Mesenteric fat pad (tissue), 1 donor: Measurements from ENCODE around the gene SAP30BP. TPM values are rescaled to one million over a fixed set of nuclear protein-coding genes. Genes with fewer than 3 reads are reported as not detected.

Source experiments
- DNase-seq: peaks from one replicate; pipeline ENCODE4 v3.0.0-alpha.2; 2020; ENCODE audit warnings: low spot score
- total RNA-seq: library from RNA; stranded (reverse); fragmentation: NEBNext Ultra II Directional; extraction: Animal tissue kit (Norgen Biotek cat#: 25700); gene quantifications from one replicate; pipeline ENCODE4 v1.2.1, GENCODE V29; 2021
- donor health status: DM: yes; HTN: yes; CAD: no.

The SAP30BP gene
- total RNA-seq, 1 donor from 2014 or later: 86.0 TPM

DNA sequence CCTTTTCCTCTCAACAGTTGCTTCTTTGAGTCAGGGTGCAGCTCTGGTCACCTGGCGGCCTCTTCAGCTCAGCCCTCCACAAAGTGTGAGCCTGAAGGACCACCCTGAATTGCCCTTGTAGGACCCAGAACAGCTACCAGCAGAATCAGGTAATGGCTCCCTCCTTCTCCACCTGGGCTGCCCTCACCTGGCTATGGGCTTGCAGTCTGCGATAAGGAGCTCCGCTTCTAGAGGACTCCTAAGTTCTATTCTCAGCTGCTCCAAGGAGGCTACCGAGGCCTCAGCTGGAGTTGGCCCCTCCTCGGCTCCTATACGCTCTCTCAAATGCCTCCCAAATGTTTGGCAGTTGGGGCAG, 20.5 kb upstream of the SAP30BP start:
- no peak for DNase-seq

DNA sequence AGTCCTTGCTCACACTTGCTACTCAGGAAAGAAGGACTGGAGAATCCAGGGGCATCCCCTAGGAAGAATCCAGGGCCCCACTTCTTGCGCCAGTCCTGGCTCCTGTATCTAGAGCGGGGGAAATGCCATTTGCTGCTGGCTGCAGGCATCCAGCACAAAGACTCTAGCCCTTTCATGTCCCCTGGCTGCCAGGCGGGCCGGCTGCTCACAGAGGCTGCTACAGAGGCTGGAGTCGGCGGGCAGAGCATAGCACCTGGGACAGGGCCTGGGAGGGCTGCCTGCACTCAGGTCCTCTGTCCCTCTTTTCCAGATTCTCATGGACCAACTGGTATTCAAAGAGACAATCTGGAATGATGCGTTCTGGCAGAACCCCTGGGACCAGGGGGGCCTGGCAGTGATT, 20.1 kb upstream of the SAP30BP start:
- no peak for DNase-seq

DNA sequence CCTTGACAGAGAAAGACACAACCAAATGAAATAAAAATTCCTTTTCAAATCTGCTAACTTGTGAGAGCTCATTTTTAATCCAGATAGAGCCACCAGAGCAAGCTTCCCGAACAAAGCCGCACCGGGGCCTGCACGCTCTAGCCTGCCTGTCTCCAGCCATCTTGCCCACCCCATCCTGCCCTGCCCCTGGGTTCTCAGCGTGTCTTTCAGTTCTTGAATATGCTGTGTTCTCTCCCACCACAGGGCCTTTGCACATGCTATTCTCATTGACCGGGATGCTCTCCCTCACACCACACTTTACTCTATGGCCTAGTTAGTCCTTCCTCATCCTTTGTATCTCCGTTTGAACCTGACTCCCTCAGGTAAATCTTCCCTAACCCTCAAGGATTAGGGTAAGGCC, 19.2 kb upstream of the SAP30BP start:
- DNase-seq: no peak

DNA sequence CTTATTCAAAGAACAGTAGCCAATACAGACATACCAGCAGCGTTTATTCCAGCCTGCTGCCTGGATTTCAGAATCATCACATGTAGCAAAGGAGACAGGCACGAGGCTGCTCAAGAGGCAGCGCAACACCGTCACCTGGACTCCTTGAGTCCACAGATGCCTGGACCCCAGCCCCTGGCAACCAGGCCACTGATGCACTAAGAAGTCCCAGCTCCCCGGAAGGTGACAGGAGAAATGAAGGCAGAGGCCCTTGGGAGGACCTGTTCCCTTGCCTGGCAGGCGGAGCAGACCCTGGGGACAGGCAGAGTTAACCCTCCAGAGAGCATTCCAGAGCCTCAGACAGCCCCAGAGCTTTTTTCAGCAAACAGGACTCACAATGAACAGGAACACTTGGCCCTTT, 17.5 kb upstream of the SAP30BP start:
- DNase-seq: no peak

DNA sequence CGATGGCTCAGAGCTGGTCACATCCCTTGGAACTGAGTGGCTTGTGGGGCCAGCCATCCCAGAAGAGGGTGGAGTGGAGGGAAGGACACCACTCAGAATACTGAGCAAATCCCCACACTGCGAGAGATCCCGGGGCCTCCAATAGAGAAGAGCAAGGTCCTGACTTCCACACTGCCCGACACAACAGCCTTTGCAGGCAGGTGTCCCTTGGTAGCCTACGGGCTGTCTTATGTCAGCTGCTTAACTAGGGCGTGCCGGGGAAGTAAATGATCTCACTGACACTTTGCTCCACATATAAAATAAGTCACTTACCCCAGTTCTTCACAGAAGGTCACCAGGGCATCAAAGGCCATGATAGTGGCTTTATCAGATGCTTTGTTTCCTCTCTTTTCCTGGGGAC, 16.3 kb upstream of the SAP30BP start:
- DNase-seq: no peak

DNA sequence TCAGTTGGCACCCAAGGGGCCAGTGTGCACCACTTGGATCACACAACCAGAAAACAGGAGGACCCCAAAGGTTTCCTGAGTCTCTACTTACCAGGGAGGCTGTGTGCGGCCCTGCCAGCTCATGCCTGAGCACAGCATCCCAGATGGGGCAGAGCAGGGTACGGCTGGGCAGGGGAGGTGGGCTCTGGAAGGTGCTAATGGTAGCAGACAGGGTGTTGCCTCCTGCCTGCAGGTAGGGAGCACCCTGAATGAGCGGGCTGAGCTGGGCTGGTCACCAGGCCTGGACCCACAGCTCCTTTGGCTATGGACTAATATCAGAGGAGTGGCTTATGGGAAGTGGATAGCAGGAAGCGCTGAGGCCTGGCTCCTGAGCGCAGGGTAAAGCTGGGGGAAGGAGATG, 14.8 kb upstream of the SAP30BP start:
- DNase-seq: no peak

DNA sequence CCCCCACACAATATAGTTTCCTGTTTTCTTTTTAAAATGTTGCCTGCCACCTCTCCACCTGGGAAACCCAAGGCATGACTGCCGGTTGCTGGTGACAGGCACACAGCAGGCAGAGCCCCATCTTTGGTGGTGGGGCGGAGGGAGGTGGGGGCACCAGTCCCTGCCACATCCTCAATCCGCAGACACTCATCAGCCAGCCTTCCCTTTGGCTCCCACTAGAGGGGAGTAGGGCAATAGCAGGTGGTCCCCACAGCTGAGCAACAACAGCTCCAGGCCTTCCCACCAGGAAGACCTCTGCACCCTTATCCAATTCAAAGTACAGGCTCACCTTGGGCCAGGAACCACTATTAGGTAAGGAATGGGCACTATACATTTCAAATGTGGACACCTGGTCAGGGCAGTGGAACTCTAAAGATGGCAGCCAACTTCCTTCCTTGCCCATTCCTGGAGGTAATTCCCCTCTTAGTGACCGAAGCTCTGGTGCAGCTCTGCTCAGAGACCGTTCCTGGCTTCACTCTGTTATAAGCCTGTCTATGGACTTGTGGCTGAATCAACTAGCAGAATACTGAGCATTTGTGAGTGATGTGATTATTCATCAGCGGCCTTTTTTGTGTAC, 14.1 kb upstream of the SAP30BP start:
- no peak for DNase-seq

DNA sequence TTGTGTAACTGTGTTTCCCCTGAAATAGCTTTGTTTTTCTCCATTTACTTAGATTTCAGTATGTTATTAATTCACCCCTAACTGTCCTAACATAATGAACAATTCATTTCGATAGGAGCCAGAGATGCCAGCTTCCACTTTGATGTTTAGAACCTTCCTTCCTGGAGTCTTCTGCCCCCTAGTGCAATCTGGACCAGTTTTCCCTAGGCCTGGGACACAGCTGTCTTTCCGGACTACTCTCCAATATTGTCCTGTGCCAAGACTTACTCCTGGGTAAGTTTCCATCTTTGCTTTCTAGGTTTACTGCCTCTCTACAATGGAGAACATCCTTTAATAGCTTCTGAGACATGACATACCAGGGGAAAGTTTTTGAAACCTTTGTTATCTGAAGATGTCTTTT, 13.0 kb upstream of the SAP30BP start:
- DNase-seq: no peak

DNA sequence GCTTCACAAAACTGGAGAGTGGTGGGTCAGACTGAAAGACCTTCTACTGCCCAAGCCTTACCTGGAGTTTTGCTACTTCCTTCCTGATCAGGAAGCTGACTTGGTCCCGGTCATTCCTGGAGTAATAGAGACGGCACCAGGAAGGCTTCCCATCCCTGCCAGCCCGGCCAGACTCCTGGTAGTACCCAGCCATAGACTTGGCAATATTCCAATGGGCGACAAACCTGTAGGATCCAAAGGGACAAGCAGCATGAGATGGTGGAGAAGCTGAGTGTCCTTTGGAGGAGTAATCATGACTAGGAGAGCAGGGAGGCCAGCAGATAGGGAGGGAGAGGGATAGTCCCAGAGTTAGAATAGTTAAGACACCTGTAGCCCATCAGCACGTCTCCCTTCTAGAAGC, 8.9 kb upstream of the SAP30BP start:
- DNase-seq: no peak

DNA sequence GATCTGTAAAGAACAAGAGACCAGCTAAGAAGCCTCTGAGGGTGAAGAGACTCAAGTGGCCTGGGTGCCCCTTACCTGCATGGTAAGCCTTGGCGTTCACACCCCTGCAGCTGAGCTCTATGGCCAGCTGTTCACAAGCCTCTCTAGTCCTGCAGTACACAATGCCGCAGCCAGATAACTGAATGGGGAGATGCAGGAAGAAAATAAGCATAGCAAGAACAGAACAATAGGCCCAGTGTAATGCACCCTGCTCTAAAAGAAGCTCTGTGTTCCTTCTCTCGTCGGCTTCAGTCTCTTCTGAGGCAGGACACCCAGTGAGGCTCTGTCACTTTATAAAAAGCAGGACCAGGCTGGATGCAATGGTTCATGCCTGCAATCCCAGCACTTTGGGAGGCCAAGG, 5.6 kb upstream of the SAP30BP start:
- no peak for DNase-seq

DNA sequence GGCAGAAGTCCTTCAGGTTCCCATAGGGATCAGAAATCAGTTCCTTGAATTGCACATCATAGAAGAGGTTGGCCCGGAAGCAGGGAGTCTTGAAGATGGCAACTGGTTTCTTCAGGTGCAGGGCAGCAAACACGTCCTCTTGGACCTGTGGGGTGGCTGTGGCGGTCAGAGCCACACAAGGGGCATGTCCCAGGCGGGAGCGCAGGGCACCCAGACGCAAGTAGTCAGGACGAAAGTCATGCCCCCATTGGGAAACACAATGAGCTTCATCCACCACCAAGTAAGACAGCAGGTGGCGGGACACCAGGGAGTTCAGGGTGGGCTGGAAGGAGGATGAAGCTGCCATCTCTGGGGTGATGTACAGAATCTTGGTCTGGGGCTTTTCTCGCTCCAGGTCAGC, 4.6 kb upstream of the SAP30BP start:
- DNase-seq: no peak

DNA sequence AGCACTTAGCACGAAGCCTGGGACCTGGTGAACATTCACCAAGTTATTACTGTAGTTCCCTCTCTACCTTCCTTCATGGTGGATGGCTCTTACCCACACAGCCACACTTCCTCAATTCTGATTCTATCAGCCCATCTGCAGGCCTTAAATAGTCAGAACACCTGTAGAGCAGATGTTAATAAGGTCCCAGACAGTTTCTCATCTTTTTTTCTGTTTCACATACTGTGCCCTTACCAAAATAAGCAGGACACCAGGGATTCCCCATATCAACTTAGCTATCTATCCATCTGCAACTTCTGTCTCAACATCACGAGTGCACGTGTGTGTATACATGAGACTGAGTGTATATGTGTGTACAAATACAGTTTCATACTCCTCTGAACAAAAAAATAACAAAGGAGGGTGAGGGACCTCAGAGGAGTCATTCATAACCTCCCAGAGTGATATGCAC, 3.0 kb upstream of the SAP30BP start:
- DNase-seq: no peak

DNA sequence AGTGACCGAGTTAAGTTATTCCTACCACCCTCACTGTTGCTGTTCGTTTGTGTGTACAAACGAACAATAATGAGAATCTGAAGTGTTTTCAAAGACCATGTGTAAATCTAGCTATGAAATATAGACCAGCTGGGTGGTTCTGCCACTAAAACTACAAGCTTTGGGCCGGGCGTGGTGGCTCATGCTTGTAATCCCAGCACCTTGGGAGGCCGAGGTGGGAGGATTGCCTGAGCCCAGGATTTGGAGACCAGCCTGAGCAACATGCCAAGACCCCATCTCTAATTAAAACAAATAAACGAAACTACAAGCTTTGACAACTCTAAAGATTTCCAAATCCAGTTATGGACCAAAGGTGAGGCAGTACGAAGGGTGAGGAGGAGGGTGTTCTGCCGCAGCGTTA, 1.2 kb upstream of the SAP30BP start:
- no peak for DNase-seq

DNA sequence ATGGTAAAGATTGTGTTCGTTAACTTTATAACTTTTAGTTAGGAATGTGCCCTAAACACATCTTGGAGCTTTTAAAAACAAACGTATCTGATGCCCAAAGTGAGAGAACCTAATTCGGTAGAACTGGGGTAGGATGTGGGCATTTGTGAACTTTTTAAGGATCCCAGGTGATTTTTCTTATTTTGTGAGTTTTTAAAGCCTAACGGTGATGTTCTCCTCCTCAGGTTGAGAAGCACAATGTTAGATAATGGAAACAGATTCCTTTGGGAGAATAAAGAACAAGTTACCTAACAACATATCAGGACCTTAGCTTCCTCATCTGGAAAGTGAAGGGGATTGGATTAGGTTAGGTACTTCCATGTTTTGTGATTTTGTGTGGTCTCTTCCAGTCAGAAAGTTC, 687 bp downstream of the SAP30BP start:
- DNase-seq: no peak

DNA sequence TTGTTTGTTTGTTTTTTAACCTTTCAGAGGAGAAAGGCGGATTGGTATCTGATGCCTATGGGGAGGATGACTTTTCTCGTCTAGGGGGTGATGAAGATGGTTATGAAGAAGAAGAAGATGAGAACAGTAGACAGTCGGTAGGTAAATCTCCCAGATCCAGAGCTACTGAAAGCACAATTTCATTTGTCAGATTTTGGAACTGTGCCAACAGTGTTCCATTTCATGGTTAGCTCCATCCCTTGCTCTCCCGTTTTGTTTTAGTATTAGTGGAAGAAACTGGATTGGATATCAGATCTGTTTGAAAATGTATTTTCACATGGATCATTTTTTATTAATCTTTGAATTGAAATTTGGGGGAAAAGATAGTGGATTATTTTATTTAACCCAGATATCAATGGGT, 1.4 kb downstream of the SAP30BP start:
- DNase-seq: no peak

DNA sequence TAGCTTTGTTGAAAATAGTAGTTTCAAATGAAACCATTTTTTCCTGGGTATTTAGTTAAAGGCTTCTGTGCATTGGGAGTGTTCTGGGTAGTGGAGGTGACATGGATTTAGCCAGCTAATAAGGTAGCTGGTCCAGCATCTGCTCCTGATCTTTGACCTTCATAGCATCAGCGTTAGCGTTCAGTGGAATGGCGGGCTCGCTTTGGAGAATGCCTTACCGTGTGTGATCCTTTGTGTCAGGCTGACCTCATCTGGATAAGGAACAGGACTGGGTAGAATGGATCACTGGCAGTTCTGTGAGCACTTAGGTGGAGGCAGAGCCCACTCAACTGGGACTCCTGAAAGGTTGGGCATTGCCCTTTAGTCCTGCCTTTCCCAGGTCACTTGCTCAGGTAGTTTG, 3.7 kb downstream of the SAP30BP start:
- DNase-seq: no peak

DNA sequence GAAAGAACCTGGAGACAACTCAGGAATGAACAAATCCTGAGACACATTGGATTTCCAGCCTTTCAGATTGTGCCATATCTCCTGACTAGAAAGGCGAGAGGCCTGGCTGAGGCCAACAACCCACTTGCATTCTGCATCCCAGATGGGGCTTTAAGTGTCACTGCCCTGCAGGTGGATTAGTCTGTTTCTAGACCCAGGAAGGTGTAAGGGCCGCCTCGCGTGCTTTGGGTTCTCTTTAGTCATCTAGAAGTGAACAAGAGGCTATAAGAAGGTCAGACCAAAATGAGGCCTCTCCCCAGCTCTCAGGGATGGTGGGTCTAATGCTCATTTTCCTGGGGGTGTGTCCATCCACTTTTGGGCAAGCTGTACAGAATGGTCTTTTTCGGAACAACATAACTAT, 4.9 kb downstream of the SAP30BP start:
- DNase-seq: no peak

DNA sequence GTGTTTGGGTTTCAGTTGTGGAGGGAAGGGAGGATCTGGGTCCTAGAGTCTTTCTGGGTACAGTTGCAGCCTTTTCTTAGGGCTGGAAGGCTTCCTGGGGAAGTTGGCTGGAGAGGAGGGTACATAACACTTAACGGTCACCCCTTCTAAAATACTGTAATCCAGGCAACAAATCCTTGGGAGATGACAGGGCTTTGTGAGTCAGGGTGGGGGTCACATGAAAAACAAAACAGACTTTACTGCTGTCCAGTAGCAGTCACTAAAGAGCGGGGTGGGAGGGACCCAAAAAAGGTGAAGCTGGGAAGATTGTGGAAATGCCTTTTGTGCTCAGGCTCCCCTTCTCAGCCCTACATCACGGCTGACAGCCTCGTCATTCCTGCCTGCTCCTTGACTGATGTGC, 6.3 kb downstream of the SAP30BP start:
- DNase-seq: no peak

DNA sequence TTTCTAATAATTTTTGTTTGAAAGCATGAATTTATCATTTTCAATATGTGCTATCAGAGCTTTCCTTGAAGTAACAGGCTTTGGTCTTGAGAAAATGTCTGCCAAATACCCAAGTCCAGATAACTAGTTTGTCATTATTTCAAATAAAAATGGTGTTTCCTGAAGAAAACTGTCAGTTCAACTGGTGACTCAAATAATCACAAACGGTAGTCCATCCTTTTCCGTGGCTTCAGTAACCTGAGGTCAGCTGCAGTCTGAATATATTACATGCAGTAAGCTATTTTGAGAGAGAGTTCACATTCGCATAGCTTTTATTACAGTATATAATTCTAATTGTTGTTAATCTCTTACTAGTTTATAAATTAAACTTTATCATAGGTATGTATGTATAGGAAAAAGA, 9.3 kb downstream of the SAP30BP start:
- DNase-seq: no peak

DNA sequence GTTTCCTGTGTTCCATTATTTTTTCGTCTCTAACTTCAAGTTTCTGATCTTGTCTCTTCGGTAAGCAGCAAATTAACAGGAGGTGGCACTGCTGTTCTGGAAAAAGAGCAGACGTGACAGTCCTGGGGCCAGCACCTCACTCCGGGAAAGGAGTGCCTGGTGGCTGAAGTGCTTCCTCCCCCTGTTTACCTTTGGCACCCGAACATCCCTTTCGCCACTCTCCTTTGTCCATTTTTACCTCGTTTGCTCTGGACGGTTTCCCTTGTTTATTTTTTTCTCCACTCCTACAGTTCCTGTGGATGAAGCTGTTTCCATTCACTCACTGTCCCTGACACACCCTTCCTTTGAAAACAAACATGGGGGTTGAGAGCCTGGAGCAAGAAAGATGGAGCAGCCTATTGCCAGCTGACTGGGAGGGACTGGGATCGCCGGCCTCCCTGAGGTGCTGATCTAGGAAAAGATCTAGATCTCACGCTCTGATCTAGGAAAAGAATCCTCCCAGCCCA, 12.6 kb downstream of the SAP30BP start:
- DNase-seq: no peak

DNA sequence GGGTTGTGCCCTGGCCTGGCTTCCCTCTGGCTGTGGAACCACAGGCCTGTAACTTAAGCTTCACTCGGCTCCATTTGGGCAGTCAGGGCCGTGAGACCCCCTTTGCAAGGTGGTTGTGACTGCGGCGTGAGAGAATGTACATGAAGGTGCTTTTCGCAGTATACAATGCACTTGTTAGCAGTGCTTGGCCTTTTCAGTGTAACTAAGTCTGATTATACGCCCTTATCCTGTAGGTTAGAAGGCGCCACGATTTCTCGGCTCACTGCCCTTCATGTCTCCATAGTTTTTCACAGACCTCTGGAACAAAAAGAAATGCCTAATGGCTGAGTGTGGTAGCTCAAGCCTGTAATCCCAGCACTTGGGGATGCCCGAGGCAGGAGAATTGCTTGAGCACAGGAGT, 13.3 kb downstream of the SAP30BP start:
- DNase-seq: no peak

DNA sequence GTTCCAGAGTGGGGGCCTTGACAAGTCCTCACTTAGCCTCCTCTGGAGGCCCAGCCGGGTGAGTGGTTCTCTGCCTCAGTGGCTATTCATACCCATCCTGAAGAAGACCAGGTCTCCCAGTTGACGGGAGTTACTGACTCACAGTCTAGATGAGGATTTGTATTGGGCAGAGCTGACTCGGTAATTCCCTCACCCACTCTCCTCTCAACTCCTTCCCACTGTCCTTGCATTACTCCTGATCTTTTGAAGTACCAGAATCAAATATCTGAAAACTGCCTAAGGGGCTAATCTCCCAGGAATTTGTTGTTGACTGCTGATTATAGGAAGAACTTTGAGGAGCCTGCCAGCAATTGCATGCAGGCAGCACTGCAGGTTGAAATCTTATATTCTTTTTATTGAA, 14.2 kb downstream of the SAP30BP start:
- no peak for DNase-seq

DNA sequence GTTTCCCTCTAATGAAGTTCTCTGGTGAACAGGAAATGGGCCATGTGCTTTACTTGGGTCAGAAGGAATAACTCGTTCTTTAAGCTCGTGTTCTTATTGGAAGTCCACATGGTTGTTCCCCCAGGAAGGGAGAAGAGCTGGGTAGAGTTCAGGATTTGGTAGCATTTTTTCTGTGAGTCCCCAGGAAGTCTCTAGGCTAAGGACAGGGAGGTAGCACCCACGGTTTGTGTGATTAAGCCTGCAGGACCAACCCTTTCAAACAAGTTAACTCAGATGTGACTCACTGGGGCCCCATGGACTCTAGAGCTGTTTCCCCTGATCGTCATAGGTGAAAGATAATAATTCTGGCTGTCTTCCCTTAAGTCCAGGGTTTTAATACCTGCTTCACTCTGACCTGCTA, 16.4 kb downstream of the SAP30BP start:
- DNase-seq: no peak

DNA sequence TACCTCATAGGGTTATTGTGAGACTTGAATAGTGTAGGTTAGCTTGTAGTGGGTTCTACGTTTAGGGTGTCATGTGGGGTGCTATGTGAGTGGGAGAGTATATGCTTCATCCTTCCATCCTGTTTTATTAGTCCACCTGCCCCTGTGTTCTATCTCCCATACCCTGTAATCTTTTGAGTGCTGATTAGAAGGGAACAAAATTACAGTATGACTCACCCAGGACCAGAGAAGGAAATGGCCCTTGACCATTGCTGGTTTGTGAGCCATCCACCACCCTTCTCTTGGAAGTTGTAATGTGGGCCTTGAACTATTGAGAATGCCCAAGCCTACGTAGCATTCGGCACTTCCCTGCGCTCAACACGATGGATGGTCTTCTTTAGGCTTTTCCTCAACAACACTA, 17.1 kb downstream of the SAP30BP start:
- no peak for DNase-seq
